ENCODE results near the gene ARSG.
A peak's percentile ranks its signal among the peaks of the same experiment; 100 is the strongest.

The ARSG gene

GRCh38 chr17:68379692-68380677 lies 88.7 kb downstream of the ARSG start:
- DNase-seq = no peak

GRCh38 chr17:68381076-68381900 lies 90.0 kb downstream of the ARSG start:
- DNase-seq = no peak

- DNase-seq = no peak
Observed at GRCh38 chr17:68382582-68383085, 91.3 kb downstream of the ARSG start.

DNA sequence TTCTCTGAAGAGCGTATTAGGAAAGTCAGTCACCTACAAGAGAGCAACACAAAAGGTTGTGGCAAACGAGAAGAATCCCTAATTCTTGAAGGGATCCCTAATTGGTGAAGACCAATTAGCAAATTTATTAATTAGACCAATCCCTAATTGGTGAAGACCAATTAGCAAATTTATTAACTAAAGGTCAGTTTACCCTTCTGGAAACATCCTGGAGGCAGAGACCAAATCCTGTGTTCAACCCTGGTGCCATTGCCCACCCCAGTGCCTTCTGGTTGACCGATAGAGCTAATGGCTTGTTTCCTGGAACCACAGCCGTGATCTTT lies 91.8 kb downstream of the ARSG start:
- no peak for DNase-seq

DNA sequence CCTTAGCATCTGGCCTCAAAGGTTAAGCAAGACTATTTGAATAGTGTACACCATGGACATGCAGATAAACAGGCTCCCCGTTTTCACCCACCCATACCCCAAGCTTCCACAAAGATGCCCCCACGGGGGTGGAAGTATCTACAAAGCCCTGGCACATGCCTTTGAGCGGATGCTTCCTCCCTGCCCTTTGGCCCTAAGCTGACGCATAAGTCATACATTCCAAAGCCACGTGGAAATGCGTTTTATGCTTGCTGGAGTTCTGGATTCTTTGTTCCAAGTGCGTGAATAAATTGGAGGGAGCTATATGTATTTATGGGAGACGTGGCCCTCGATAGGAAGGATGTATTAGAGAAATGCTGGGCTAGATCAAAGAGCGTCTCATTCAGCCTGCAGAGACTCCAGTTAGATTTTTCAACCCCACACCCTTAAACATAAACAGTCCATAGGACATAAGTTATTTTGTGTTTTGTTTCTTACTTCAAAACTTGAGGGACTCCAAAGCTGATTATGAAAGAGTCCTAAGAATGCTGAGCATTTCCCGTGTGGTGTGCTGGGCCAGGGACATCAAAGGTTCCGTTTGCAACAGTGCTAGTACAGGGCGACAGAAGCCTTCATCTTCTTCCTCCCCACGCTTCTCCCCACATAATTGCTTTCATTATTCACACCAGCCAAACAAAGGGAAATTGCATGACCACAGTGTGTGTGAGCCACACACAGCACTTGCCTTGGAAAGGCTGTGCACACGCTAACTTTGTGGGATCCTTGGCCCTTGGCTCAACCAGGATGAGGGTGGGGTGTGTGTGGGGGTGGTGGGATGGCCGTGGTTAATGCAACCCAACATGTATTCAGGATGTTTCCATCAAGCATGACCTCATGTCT lies 92.4 kb downstream of the ARSG start:
- DNase-seq = no peak

GRCh38 chr17:68384471-68384870 lies 93.2 kb downstream of the ARSG start:
- DNase-seq = no peak

DNA sequence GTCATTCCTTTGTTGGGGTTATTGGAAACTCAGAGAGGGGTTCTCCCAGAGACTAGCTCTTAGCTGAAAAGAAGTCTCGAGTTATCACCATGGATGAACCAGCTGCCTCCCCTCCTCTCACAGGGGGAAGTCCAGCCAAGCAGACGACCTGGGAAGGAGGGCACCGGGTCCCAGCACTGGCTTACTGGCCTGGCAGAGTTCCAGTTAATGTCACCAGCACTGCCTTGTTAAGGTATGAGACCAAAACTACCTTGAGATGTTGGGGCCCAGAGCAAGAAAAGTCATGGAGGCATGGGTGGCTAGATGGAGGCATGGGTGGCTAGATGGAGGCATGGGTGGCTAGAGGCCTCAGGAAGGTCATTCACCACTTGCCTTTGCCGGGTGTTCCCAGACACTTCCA lies 93.6 kb downstream of the ARSG start:
- no peak for DNase-seq

DNA sequence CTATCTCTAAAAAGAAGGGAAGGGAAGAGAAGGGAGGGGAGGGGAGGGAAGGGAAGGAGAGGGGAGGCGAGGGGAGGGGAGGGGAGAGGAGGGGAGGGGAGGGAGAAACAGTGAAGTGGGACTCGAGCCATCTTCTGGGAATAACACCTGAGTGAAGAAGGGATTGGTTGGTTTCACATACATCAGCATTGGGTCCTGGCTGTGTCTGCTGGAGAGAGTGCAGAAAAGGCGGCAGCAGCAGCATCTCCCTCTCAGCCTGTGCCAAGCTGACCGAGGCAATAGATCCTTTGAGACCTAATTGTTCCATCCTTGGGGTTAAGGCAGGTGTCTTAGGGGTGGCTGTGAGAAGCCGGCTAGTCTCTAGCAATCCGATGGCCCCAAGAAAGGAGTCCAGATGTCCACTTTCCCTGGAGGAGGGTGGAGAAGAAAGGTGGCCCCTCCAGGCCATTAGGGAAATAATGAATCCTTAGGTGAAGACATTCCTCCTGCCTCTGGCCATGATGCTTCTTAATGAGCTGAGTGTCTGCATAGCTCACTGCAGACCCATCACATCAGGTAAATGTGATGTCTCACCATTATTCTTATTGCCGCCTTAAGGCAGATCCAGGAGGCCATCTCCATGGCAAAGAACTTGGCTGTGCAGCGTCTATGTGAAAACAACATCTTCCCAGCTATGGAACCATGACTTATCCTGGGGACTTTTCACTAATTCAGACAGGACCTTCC lies 94.4 kb downstream of the ARSG start:
- DNase-seq = no peak

DNA sequence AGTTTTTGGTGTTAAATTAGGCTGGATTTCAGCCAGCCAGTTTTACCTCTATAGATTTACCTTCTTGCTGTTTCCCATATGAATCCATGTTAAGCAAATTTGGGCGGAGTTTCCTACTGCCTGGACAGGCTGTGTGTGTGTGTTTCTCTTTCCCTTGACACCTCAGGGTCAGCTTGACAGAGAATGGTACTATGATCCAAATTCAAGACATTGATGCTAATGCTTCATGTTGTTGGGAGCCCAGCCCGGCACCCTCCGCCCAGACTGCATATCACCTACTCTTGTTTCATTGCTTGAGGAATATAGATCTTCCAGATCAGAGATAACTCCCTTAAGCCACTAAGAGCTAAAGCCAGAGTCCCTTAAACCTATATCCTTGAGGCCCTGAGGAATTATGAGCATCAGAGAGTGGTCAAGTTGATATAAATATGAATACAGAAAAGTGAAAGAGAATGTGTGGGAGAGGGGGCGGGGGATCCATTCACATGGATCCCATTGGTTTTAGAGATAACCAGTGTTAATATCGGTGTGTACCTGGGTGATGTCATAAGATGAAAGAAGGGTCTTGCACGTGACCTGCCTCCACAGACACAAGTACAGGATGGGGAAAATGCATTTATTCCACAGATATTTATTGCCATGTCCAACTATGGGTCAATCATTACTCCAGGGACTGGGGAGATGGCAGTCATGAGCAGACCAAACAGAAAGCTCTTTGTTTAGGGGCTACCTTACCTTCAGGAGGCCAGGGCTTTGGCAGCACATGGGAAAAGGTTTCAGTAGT lies 96.3 kb downstream of the ARSG start:
- no peak for DNase-seq

DNA sequence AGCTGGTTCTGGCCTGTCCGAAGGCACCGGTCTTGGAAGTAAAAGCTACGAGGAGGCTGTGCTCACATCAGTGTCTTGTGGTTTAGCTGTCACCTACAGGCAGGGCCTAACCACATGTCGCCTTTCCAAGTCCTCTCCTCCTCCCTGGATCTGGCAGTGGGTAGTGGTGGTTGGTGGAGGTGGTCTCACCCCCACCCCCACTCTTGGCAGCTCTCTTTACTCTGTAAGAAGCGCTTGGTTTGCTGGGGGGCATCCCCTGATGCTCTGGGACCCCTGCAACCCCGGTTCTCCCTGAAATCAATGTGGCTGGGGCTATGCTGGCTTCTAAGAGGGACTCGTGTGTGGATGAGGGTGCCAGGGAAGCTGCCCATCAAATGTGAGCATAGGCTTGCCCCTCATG lies 97.7 kb downstream of the ARSG start:
- no peak for DNase-seq

GRCh38 chr17:68390888-68391545 lies 99.7 kb downstream of the ARSG start:
- no peak for DNase-seq

- DNase-seq = no peak
Observed at GRCh38 chr17:68391561-68392268, 100.4 kb downstream of the ARSG start.

- DNase-seq = no peak
Observed at GRCh38 chr17:68394608-68395331, 103.5 kb downstream of the ARSG start.

- DNase-seq = no peak
Observed at GRCh38 chr17:68396226-68397107, 105.2 kb downstream of the ARSG start.

- DNase-seq = no peak
Observed at GRCh38 chr17:68397108-68397536, 105.8 kb downstream of the ARSG start.

- peak; percentile 30 for DNase-seq
Observed at GRCh38 chr17:68398691-68399637, 107.7 kb downstream of the ARSG start.

All from NCI-H1092 (cell line).